Activated CD4-positive, alpha-beta T cell treated with anti-CD3 and anti-CD28 coated beads for 36 hours (primary cell): ENCODE measurements around the gene VEZF1. TPM values are rescaled to one million over a fixed set of nuclear protein-coding genes. Genes with fewer than 3 reads are reported as not detected.
A peak's percentile ranks its signal among the peaks of the same experiment; 100 is the strongest.

Source experiments
- ATAC-seq: fragments of 200-7000 bp; cut with Tn5 transposase; one replicate; pipeline ENCODE4 v1.10.0; 2021; ENCODE audit warnings: mild to moderate bottlenecking, moderate library complexity
- CTCF ChIA-PET: fragments of 350-600 bp; sonication (Branson Sonifier 250); formaldehyde crosslinking; loops from one replicate; lab custom pipeline; 2021; ENCODE audit warnings: antibody characterized with exemption; lab: Charles Lee
- POLR2A ChIA-PET: fragments of 350-600 bp; sonication (Branson Sonifier 250); formaldehyde crosslinking; loops from one replicate; lab custom pipeline; 2021; ENCODE audit warnings: antibody characterized with exemption, inconsistent platforms; lab: Charles Lee
- DNase-seq: peaks from one replicate; pipeline ENCODE4 v3.0.0-alpha.2; 2020
- H3K27ac Mint-ChIP-seq: one replicate; pipeline ENCODE4 v1.8.0; 2021; ENCODE audit warnings: mixed read lengths
- H3K27me3 Mint-ChIP-seq: one replicate; pipeline ENCODE4 v1.8.0; 2021; ENCODE audit warnings: mixed read lengths
- H3K36me3 Mint-ChIP-seq: one replicate; pipeline ENCODE4 v1.8.0; 2021; ENCODE audit warnings: low read depth, mixed read lengths
- H3K4me1 Mint-ChIP-seq: one replicate; pipeline ENCODE4 v1.8.0; 2021; ENCODE audit warnings: mixed read lengths
- H3K4me3 Mint-ChIP-seq: one replicate; pipeline ENCODE4 v1.8.0; 2021; ENCODE audit warnings: mild to moderate bottlenecking, moderate library complexity, mixed read lengths
- H3K9me3 Mint-ChIP-seq: one replicate; pipeline ENCODE4 v1.8.0; 2021; ENCODE audit warnings: low read depth, mixed read lengths
- intact Hi-C, 2 experiments: fragments of 100-400 bp; cut with DNase I in 1 of 2; cut with micrococcal nuclease in 1 of 2; formaldehyde crosslinking; loops; one replicate each; pipeline versions ENCODE4 v1.14.2 to v1.15.1; 2022 to 2024; cut with DNase I, micrococcal nuclease
- total RNA-seq, 2 experiments: library from RNA; stranded (reverse); gene quantifications; one replicate each; pipeline ENCODE4 v1.2.3, GENCODE V29; 2021

VEZF1 gene
- total RNA-seq, 2 experiments from 2014 or later, result 21.3 to 26.3 TPM

DNA sequence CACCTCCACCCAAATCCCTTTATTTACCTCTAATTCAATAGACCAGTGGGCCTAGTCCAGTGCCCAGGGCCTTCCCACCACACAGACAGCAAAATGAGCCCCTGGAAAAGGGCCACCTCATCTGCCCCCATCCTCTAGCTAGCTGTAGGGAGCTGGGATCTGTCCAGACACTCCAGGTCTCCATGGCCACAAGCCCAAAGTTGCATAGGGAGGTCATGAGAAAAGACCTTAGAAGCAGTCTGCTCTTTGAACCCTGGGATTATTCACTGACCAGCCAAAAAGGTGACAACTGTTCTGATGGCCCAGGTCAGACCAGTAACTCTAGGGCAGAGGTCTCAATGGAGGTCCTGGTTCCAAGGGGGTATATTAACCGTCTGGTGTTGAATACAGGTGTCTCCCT is 34.8 kb downstream of the VEZF1 start:
- ChIA-PET CTCF (interaction anchor here (0.5 to 1.7 kb wide), 7 partner anchors 9 to 565 kb away, joined by 3 to 4 read pairs (median 3); no protein-coding TSS in a partner anchor), POLR2A (interaction anchor here (0.5 kb wide), 1 partner anchor 169 kb away, joined by 3 read pairs; no protein-coding TSS in a partner anchor)
- DNase-seq (no peak), ATAC-seq (no peak)
- intact Hi-C loops, result loop anchor here in 1 of 2 experiments (5.0 kb wide), 1 partner anchor 34 kb away; the partner anchor contains the start of gene VEZF1
- H3K27ac Mint-ChIP-seq, result no peak overlapping the region
- H3K4me1 Mint-ChIP-seq, result peaks cover 35% of the 10 kb centered on the region
- H3K9me3 Mint-ChIP-seq, result no peaks in the 10 kb centered on the region
- H3K36me3 Mint-ChIP-seq, result no peaks in the 10 kb centered on the region
- H3K4me3 Mint-ChIP-seq, result no peak overlapping the region
- H3K27me3 Mint-ChIP-seq, result peaks cover 28% of the 10 kb centered on the region

DNA sequence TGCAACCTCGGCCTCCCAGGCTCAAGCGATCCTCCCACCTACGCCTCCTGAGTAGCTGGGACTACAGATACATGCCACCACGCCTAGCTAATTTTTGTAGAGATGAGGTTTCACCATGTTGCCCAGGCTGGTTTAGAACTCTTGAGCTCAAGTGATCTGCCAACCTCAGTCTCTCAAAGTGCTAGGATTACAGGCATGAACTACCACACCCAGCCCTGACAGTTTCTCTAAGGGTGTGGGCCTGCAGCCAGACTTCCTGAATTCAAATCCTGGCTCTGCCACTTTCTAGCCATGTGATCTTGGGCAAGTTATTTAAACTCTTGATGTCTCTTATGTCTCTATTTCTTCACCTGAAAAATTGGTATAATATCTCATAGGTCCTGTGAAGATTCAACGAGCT is 38.4 kb downstream of the VEZF1 start:
- Mint-ChIP-seq H3K27me3 (peaks cover 16% of the 10 kb centered on the region), H3K4me1 (peaks cover 35% of the 10 kb centered on the region), H3K36me3 (no peaks in the 10 kb centered on the region), H3K27ac (no peak overlapping the region), H3K4me3 (no peak overlapping the region), H3K9me3 (no peaks in the 10 kb centered on the region)
- intact Hi-C loops, result loop anchor here in 1 of 2 experiments (5.0 kb wide), 1 partner anchor 38 kb away; the partner anchor contains the start of gene VEZF1
- ATAC-seq, result no peak
- POLR2A ChIA-PET, result no interaction called here
- no peak for DNase-seq
- CTCF ChIA-PET, result interaction anchor here (0.7 to 1.8 kb wide), 5 partner anchors 27 to 163 kb away, joined by 3 to 5 read pairs (median 3); no protein-coding TSS in a partner anchor

DNA sequence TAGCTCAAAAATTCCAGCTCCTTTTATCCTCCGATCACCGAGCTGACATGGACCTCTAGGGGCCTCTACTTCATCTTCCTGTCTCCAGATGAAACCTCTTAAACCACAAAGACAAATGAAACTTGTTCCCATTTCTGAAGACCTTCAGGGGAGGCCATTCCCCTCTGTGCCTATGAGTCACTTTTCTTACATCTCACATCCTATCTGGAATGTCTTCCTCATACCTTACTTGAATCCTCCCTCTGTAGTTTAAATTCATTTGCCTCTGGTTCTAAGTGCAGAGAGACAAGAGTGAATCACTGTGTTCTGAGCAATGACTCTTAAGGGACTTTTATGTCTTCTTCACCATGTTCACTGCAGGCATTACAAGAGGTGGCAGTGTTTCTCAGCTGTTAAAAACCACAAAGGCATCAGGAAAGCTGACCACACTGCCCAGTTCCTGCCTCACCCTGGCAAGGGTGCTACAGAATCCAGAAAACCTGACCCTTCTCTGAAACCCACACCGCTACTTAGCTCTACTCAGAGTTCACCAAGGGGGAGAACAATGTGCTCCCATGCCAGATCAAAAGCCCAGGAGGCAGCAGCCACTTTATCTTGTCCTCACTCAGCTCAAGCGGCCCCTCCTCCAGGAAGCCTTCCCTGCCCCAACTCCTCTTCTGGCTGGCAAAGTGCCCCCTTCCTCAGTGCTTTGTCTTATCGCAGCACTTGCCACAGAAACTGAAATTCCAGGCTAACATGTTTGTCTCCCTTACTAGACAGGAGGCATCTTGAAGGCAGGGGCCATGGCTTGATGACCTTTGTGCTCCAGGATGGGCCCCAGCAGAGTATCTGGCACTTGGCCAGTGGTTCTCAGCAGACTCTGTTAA is 39.3 kb downstream of the VEZF1 start:
- ATAC-seq (peak; percentile 64), DNase-seq (no peak)
- intact Hi-C loops, result no loop called here
- peaks cover 13% of the 10 kb centered on the region for H3K27me3 Mint-ChIP-seq
- H3K36me3 Mint-ChIP-seq, result no peaks in the 10 kb centered on the region
- CTCF ChIA-PET, result interaction anchor here (1.2 to 1.9 kb wide), 7 partner anchors 24 to 164 kb away, joined by 3 to 9 read pairs (median 4); no protein-coding TSS in a partner anchor
- peaks cover 31% of the 10 kb centered on the region for H3K4me1 Mint-ChIP-seq
- no peaks in the 10 kb centered on the region for H3K9me3 Mint-ChIP-seq
- H3K4me3 Mint-ChIP-seq, result no peak overlapping the region
- POLR2A ChIA-PET, result interaction anchor here (0.7 to 0.9 kb wide), 2 partner anchors 40 to 57 kb away, joined by 3 read pairs; no protein-coding TSS in a partner anchor
- H3K27ac Mint-ChIP-seq, result peak overlapping the region; percentile 7

DNA sequence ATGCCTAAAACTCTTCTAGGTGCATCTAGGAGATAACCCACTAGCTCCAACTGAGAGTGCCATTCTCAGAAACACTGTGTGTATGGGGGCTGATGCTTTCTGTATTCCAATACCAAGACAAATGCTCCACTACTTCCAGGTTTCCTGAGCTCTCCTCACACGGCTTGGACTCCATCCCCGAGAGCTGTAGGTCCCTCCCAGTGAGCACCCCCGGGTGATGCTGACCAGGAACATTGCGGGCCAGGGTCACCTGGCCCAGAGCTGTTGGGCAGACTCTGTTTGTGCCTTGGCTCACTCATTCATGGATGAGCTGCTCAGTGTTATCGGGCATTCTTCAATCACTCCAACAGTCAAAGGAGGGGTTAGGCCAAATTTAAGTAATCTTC is 39.9 kb downstream of the VEZF1 start:
- no peak for ATAC-seq
- Mint-ChIP-seq H3K27ac (no peak overlapping the region), H3K4me1 (peaks cover 31% of the 10 kb centered on the region), H3K9me3 (no peaks in the 10 kb centered on the region), H3K4me3 (no peak overlapping the region), H3K27me3 (peaks cover 11% of the 10 kb centered on the region), H3K36me3 (no peaks in the 10 kb centered on the region)
- ChIA-PET POLR2A (interaction anchor here (0.7 to 1.9 kb wide), 3 partner anchors 41 to 58 kb away, joined by 3 to 6 read pairs (median 3); no protein-coding TSS in a partner anchor), CTCF (interaction anchor here (1.2 to 1.9 kb wide), 7 partner anchors 23 to 78 kb away, joined by 3 to 9 read pairs (median 4); no protein-coding TSS in a partner anchor)
- no peak for DNase-seq
- intact Hi-C loops, result no loop called here

DNA sequence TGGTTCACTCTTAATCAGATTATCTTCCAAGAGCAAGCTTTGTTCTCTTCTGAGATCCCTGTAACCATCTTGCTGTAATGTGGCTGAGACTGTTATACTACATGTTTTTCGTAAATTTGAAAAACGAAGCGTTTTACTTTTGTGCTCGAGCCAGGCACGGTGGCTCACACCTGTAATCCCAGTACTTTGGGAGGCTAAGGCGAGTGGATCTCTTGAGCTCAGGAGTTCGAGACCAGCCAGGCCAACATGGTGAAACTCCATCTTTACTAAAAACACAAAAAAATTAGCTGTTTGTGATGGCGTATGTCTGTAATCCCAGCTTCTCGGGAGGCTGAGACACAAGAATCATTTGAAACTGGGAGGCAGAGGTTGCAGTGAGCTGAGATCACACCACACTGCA is 40.7 kb downstream of the VEZF1 start:
- H3K9me3 Mint-ChIP-seq, result no peaks in the 10 kb centered on the region
- DNase-seq (no peak), ATAC-seq (no peak)
- ChIA-PET CTCF (interaction anchor here (1.0 to 1.9 kb wide), 11 partner anchors 9 to 167 kb away, joined by 3 to 9 read pairs (median 4); no protein-coding TSS in a partner anchor), POLR2A (interaction anchor here (0.7 to 1.9 kb wide), 3 partner anchors 9 to 55 kb away, joined by 3 to 7 read pairs (median 6); no protein-coding TSS in a partner anchor)
- peak overlapping the region; percentile 9 for H3K4me3 Mint-ChIP-seq
- peaks cover 31% of the 10 kb centered on the region for H3K4me1 Mint-ChIP-seq
- H3K27me3 Mint-ChIP-seq, result peaks cover 8% of the 10 kb centered on the region
- no peaks in the 10 kb centered on the region for H3K36me3 Mint-ChIP-seq
- H3K27ac Mint-ChIP-seq, result no peak overlapping the region
- intact Hi-C loops, result no loop called here

DNA sequence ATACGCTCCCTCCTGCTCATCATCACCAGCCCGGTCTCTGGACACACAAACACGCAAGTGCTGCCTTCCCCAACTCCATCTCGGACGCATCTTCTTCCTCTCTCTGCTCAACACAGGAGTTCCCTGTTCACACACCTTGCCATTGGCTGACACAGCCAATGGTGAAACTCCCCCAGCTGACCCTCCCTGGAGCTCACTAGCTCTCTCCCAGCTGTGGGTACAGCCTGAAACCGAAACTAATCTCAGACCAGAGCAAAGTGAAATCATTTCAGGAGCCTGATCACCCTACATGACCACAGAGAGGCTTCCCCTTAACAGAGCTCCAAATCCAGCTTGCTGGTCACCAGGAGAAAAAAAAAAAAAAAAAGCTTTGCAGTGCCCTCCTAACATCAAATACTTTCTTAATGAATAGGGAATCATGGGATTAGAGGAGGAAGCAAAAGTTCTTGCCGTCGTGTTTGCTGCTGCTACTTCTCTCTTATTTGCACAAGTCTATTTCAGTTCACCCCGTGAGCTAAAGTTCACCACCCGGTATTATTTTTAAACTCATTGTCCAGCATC is 41.2 kb downstream of the VEZF1 start:
- intact Hi-C loops, result no loop called here
- DNase-seq (peak; percentile 37), ATAC-seq (peak; percentile 66)
- Mint-ChIP-seq H3K36me3 (no peaks in the 10 kb centered on the region), H3K9me3 (no peaks in the 10 kb centered on the region), H3K27me3 (peaks cover 8% of the 10 kb centered on the region), H3K4me3 (peak overlapping the region; percentile 9), H3K27ac (no peak overlapping the region), H3K4me1 (peaks cover 31% of the 10 kb centered on the region)
- POLR2A ChIA-PET, result interaction anchor here (0.6 to 1.9 kb wide), 4 partner anchors 9 to 343 kb away, joined by 3 to 7 read pairs (median 4); no protein-coding TSS in a partner anchor
- CTCF ChIA-PET, result interaction anchor here (0.6 to 1.9 kb wide), 11 partner anchors 9 to 398 kb away, joined by 3 to 9 read pairs (median 4); no protein-coding TSS in a partner anchor

DNA sequence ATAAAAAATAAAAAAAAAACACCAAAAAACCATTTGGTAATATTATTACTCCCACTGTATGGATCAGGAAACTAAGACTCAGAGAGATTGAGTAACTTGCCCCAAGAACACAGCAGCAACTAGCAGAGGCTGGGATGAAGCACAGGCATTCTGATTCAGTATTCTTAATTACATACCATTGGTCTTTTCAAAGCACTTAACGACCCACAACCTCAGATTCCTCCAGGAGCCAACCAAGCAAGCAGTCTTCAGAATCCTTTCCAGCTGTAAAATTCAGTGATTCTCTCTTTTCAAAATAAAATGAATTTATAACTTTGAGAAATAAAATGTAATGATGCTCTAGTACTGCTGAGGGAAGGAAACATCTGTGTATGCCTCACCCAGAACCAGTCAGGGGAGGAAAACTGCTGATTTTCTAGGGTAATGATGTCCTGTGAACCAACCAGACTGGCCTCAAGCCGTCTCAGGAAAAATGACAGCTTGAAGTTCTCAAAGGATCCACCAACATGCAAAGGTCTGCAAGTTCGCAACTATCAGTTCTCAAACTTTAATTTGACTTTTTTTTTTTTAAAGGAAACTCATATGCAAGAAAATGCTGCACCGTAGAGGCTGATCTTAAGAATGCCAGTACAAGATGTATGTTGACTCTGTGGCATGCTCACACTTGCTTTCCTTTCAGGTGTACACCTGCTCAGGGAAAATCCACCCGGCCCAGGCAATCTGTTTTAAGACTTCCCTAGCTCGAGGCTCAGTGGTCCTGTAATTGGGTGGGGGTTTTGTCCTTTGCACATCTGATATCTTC is 41.9 kb downstream of the VEZF1 start:
- DNase-seq (no peak), ATAC-seq (no peak)
- H3K27ac Mint-ChIP-seq, result no peak overlapping the region
- no peaks in the 10 kb centered on the region for H3K36me3 Mint-ChIP-seq
- peaks cover 8% of the 10 kb centered on the region for H3K27me3 Mint-ChIP-seq
- peak overlapping the region; percentile 9 for H3K4me3 Mint-ChIP-seq
- ChIA-PET CTCF (interaction anchor here (0.6 to 1.9 kb wide), 8 partner anchors 8 to 398 kb away, joined by 3 to 9 read pairs (median 4); no protein-coding TSS in a partner anchor), POLR2A (interaction anchor here (0.6 to 1.9 kb wide), 3 partner anchors 10 to 344 kb away, joined by 3 to 6 read pairs (median 3); no protein-coding TSS in a partner anchor)
- intact Hi-C loops, result no loop called here
- H3K4me1 Mint-ChIP-seq, result peaks cover 35% of the 10 kb centered on the region
- no peaks in the 10 kb centered on the region for H3K9me3 Mint-ChIP-seq

DNA sequence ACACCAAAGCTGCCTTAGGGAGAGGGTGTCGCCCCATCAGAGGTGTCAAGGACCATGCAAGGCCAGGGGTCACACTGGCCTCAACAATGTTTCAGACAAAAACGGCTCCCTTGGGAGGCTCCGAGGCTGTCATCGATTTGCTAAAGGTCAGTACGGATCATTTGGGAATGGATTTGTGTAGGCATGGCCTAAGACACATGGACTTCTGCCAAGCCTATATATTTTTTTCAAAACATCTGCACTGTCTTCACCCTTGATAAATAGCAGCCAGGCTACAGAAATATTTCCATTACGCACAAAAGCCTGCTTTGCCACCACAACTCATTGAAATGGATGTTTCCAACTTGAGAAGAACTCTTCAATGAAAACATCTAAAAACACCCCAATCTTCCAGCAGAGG is 43.1 kb downstream of the VEZF1 start:
- no peaks in the 10 kb centered on the region for H3K9me3 Mint-ChIP-seq
- no peak overlapping the region for H3K27ac Mint-ChIP-seq
- POLR2A ChIA-PET, result no interaction called here
- H3K4me1 Mint-ChIP-seq, result peaks cover 39% of the 10 kb centered on the region
- DNase-seq (no peak), ATAC-seq (no peak)
- intact Hi-C loops, result no loop called here
- no peak overlapping the region for H3K4me3 Mint-ChIP-seq
- CTCF ChIA-PET, result interaction anchor here (0.5 to 1.6 kb wide), 3 partner anchors 11 to 231 kb away, joined by 3 read pairs; partner anchors contain the start of gene CUEDC1
- H3K36me3 Mint-ChIP-seq, result no peaks in the 10 kb centered on the region
- H3K27me3 Mint-ChIP-seq, result peaks cover 10% of the 10 kb centered on the region

DNA sequence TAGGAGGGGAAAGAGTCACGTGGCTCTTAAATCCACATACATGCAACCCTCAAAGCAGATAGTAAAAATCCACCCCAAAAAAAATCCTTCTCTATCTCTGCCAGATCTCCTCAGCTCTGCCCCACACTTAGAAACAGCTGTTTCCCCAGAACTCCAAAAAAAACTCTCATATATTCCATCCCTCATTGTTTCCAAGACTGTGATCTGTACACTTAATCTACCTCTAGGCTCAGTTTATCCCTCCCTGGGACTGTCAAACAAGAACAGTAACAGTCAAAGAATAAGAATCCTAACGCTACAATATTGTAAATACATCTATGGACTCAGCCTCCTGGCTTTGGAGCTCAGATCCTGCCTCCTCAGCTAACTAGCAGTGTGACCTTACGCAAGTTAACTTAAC is 44.4 kb downstream of the VEZF1 start:
- no peak overlapping the region for H3K27ac Mint-ChIP-seq
- no peak for DNase-seq
- no peaks in the 10 kb centered on the region for H3K36me3 Mint-ChIP-seq
- no peak for ATAC-seq
- POLR2A ChIA-PET, result no interaction called here
- intact Hi-C loops, result no loop called here
- H3K27me3 Mint-ChIP-seq, result peaks cover 12% of the 10 kb centered on the region
- peaks cover 36% of the 10 kb centered on the region for H3K4me1 Mint-ChIP-seq
- CTCF ChIA-PET, result no interaction called here
- no peak overlapping the region for H3K4me3 Mint-ChIP-seq
- no peaks in the 10 kb centered on the region for H3K9me3 Mint-ChIP-seq

DNA sequence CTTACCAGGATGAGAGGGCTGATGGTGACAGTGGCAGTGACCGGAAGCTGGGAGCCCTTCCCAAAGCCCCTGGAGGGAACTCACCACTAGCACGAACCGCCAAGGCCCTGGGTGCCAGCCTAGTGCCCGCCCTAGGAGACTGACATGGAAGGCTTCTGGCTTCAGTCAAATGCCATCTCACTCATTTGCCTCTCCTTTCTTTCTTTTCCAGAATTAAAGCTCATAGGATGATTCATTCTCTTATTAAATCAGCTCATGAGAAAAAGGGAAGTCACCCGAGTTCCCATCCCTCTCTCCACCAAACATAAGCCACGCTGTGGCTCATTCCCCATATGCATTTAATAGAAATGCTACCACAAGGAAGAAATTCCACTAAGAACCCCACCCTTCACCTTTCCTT is 44.9 kb downstream of the VEZF1 start:
- CTCF ChIA-PET, result no interaction called here
- no peak overlapping the region for H3K4me3 Mint-ChIP-seq
- no peaks in the 10 kb centered on the region for H3K9me3 Mint-ChIP-seq
- POLR2A ChIA-PET, result no interaction called here
- H3K36me3 Mint-ChIP-seq, result no peaks in the 10 kb centered on the region
- DNase-seq, result no peak
- H3K27me3 Mint-ChIP-seq, result peaks cover 15% of the 10 kb centered on the region
- no peak overlapping the region for H3K27ac Mint-ChIP-seq
- peaks cover 31% of the 10 kb centered on the region for H3K4me1 Mint-ChIP-seq
- no peak for ATAC-seq
- intact Hi-C loops, result no loop called here
